ENCODE data around the gene CACNA1D.

CACNA1D gene

GRCh38 chr3:53715815-53716483, 221.5 kb downstream of the CACNA1D start:
- no peak for DNase-seq (ENCODE audit: low read depth)

- DNase-seq (ENCODE audit: low read depth): no peak
Observed at GRCh38 chr3:53716998-53717397, 222.6 kb downstream of the CACNA1D start.

- no peak for DNase-seq (ENCODE audit: low read depth)
Observed at GRCh38 chr3:53718462-53718861, 224.1 kb downstream of the CACNA1D start.

- DNase-seq (ENCODE audit: low read depth): no peak
Observed at GRCh38 chr3:53719796-53720195, 225.4 kb downstream of the CACNA1D start.

GRCh38 chr3:53721187-53722119, 227.0 kb downstream of the CACNA1D start:
- no peak for DNase-seq (ENCODE audit: low read depth)

GRCh38 chr3:53724566-53724965, 230.2 kb downstream of the CACNA1D start:
- no peak for DNase-seq (ENCODE audit: low read depth)

- no peak for DNase-seq (ENCODE audit: low read depth)
Observed at GRCh38 chr3:53725387-53725995, 231.1 kb downstream of the CACNA1D start.

- no peak for DNase-seq (ENCODE audit: low read depth)
Observed at GRCh38 chr3:53726643-53727042, 232.2 kb downstream of the CACNA1D start.

- no peak for DNase-seq (ENCODE audit: low read depth)
Observed at GRCh38 chr3:53728606-53729005, 234.2 kb downstream of the CACNA1D start.

- no peak for DNase-seq (ENCODE audit: low read depth)
Observed at GRCh38 chr3:53729159-53729558, 234.7 kb downstream of the CACNA1D start.

- DNase-seq (ENCODE audit: low read depth): no peak
Observed at GRCh38 chr3:53729618-53730017, 235.2 kb downstream of the CACNA1D start.

- DNase-seq (ENCODE audit: low read depth): no peak
Observed at GRCh38 chr3:53730576-53730975, 236.2 kb downstream of the CACNA1D start.

- DNase-seq (ENCODE audit: low read depth): no peak
Observed at GRCh38 chr3:53731934-53732624, 237.7 kb downstream of the CACNA1D start.

GRCh38 chr3:53733446-53733845, 239.0 kb downstream of the CACNA1D start:
- DNase-seq (ENCODE audit: low read depth): no peak

- no peak for DNase-seq (ENCODE audit: low read depth)
Observed at GRCh38 chr3:53739966-53740365, 245.6 kb downstream of the CACNA1D start.

- DNase-seq (ENCODE audit: low read depth): no peak
Observed at GRCh38 chr3:53740956-53741355, 246.5 kb downstream of the CACNA1D start.

GRCh38 chr3:53744351-53744750, 249.9 kb downstream of the CACNA1D start:
- no peak for DNase-seq (ENCODE audit: low read depth)

- DNase-seq (ENCODE audit: low read depth): no peak
Observed at GRCh38 chr3:53747559-53747958, 253.1 kb downstream of the CACNA1D start.

GRCh38 chr3:53748512-53749271, 254.3 kb downstream of the CACNA1D start:
- DNase-seq (ENCODE audit: low read depth): no peak

GRCh38 chr3:53749448-53749847, 255.0 kb downstream of the CACNA1D start:
- no peak for DNase-seq (ENCODE audit: low read depth)

Data from GM04504 (cell line).